ENCODE data around the gene CADM1. TPM values are rescaled to one million over a fixed set of nuclear protein-coding genes. Genes with fewer than 3 reads are reported as not detected.

The CADM1 gene
- total and polyA plus RNA-seq, 9 of the 15 experiments (the other 6 are each of a cell fraction or from before 2014, with no cell fraction given), result 0.42 TPM; not detected in 8

DNA sequence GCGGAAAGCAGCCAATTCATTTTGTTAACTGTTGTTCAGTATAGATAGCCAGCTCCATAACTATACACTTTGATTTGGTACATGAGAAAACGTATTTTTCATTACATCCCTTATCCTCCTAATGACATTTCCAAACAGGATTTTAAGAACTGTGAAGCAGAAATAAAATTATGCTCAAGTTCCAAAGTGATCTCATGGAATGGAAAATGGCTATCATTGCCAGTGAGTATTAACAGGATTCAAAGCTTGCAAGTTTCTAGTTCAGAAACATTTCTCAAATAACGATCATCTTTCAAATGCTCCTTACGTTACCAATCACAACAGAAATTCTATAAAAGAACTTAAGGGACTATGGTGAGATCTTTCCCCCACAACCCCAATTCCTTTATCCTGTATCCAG is 53.7 kb downstream of the CADM1 start (continued):
- no peak for TF ChIP-seq BACH1 (tag; IDR thresholded peaks at IDR 0.05)

DNA sequence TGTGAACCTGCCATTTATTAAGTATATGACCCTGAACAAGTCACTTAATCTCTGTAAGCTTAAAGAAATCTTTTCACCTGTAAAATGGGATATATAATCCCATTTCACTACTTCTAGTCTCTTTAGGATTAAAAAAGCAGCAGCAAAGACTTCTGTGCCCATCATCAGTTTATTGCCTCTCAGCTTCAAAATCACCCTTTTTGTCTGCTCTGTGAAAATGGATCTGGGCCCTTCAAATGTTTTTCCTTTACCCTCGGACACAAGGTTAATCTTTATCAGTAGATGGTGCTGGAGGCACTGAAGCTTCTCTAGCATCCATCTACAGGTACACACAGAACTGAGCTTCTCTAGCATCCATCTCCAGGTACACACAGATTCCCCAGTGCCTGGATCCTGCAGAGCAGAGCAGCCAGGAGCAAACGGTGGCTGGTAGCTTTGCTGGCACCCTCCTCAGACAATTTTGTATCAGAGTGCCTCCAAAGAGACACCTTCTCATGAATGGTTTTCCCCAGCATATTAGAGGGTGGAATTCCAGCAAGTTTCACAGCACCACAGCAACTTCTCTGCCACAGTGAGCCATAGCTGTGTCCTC is 56.8 kb downstream of the CADM1 start:
- WGBS (ENCODE audit: insufficient coverage, low coverage, missing lambda C conversion rate), result 0% methylated on average over 2 of the region's 2 CpGs
- Histone ChIP-seq H2AFZ (ENCODE audit: low read depth, low read length) (no peak overlapping the region), H3K4me2 (ENCODE audit: insufficient read depth, low read length) (no peak overlapping the region), H3K4me1 (replicated peaks in 1 of 2; ENCODE audit: control insufficient read depth in 2 of 2, insufficient read depth in 2 of 2, low read length in 2 of 2) (no peaks in the 10 kb centered on the region), H3K9me3 (replicated peaks; ENCODE audit: control insufficient read depth, insufficient read depth, low read depth, low read length) (no peaks in the 10 kb centered on the region), H3K27me3 (ENCODE audit: control insufficient read depth in 2 of 2, insufficient read depth in 2 of 2, low read length in 2 of 2) (no peaks in the 10 kb centered on the region), H3K9ac (ENCODE audit: insufficient read depth in 1 of 2, low read depth in 2 of 2, low read length in 2 of 2) (no peak overlapping the region), H3K36me3 (ENCODE audit: control insufficient read depth, insufficient read depth, low read length) (no peaks in the 10 kb centered on the region), H3K9me1 (ENCODE audit: control insufficient read depth, insufficient read depth, low read length) (no peaks in the 10 kb centered on the region), H3K79me2 (ENCODE audit: control insufficient read depth, insufficient read depth, low read length) (no peaks in the 10 kb centered on the region), H3K27ac (ENCODE audit: extremely low read depth, low read depth, low read length) (no peak overlapping the region), H3K4me3 (no peak overlapping the region), H4K20me1 (replicated peaks; ENCODE audit: control insufficient read depth, insufficient read depth, low read length) (no peaks in the 10 kb centered on the region)
- TF ChIP-seq, protein P1, sequence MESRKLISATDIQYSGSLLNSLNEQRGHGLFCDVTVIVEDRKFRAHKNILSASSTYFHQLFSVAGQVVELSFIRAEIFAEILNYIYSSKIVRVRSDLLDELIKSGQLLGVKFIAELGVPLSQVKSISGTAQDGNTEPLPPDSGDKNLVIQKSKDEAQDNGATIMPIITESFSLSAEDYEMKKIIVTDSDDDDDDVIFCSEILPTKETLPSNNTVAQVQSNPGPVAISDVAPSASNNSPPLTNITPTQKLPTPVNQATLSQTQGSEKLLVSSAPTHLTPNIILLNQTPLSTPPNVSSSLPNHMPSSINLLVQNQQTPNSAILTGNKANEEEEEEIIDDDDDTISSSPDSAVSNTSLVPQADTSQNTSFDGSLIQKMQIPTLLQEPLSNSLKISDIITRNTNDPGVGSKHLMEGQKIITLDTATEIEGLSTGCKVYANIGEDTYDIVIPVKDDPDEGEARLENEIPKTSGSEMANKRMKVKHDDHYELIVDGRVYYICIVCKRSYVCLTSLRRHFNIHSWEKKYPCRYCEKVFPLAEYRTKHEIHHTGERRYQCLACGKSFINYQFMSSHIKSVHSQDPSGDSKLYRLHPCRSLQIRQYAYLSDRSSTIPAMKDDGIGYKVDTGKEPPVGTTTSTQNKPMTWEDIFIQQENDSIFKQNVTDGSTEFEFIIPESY (CRISPR knock-in tag; IDR thresholded peaks at IDR 0.05), result no peak
- TF ChIP-seq, protein P2, sequence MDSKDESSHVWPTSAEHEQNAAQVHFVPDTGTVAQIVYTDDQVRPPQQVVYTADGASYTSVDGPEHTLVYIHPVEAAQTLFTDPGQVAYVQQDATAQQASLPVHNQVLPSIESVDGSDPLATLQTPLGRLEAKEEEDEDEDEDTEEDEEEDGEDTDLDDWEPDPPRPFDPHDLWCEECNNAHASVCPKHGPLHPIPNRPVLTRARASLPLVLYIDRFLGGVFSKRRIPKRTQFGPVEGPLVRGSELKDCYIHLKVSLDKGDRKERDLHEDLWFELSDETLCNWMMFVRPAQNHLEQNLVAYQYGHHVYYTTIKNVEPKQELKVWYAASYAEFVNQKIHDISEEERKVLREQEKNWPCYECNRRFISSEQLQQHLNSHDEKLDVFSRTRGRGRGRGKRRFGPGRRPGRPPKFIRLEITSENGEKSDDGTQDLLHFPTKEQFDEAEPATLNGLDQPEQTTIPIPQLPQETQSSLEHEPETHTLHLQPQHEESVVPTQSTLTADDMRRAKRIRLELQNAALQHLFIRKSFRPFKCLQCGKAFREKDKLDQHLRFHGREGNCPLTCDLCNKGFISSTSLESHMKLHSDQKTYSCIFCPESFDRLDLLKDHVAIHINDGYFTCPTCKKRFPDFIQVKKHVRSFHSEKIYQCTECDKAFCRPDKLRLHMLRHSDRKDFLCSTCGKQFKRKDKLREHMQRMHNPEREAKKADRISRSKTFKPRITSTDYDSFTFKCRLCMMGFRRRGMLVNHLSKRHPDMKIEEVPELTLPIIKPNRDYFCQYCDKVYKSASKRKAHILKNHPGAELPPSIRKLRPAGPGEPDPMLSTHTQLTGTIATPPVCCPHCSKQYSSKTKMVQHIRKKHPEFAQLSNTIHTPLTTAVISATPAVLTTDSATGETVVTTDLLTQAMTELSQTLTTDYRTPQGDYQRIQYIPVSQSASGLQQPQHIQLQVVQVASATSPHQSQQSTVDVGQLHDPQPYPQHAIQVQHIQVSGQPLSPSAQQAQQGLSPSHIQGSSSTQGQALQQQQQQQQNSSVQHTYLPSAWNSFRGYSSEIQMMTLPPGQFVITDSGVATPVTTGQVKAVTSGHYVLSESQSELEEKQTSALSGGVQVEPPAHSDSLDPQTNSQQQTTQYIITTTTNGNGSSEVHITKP (IDR thresholded peaks at IDR 0.05; ENCODE audit: partially characterized antibody), result no peak
- CTCF ChIA-PET (ENCODE audit: low intra/inter-chr PET ratio), result no interaction called here
- POLR2A ChIA-PET, result interaction anchor here (1.2 kb wide), 1 partner anchor 15 kb away, joined by 3 read pairs; no protein-coding TSS in a partner anchor
- in situ Hi-C loops (cut with MboI), result no loop called here
- no peak for DNase-seq (ENCODE audit: extremely low read depth in 1 of 4, low spot score in 3 of 4)
- intact Hi-C loops (cut with micrococcal nuclease), result no loop called here
- FAIRE-seq, result no peak
- no peak for ATAC-seq
- BruUV-seq (replicated peaks), result no TSS peak

All from K562 (cell line).